Loucy (cell line): ENCODE results near the gene ZNF79.

Experiments used
- EZH2phosphoT487 ChIP-seq: fragments of 200-600 bp; IDR thresholded peaks from 2 replicates; pipeline ENCODE4 v1.6.1; 2018; ENCODE audit warnings: antibody characterized with exemption, mild to moderate bottlenecking, moderate library complexity, borderline replicate concordance
- TF ChIP-seq, protein P1 (sequence below): fragments of 200-600 bp; sonication (generic); conservative IDR thresholded peaks from 2 replicates; pipeline ENCODE4 v1.5.1; 2014; ENCODE audit warnings: mild to moderate bottlenecking, antibody characterized with exemption, low read length

DNA sequence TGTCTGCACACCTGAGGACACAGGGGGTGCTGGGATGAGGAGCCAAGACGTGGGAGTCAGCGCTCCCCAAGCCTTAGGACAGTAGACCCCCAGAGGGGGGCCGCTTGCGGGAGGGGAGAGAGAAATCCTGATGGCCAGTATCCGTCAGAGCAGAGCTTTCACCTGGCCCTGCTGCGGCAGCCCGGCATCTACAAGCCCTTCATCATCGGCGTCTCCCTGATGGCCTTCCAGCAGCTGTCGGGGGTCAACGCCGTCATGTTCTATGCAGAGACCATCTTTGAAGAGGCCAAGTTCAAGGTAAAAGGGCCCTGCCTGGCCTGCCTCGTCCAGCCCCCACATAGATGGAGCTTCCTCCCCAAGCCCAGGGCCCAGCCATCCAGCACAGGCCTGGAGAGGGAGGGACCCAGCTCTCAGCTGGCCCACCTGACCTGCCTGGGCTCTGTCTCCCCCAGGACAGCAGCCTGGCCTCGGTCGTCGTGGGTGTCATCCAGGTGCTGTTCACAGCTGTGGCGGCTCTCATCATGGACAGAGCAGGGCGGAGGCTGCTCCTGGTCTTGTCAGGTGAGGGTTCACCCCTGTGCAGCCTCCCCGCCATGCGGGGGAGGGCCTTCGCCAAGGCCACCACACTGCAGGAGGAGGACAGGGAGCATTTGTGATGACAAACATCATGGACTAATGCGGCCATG, 20.5 kb upstream of the ZNF79 start:
- TF ChIP-seq, protein P1, sequence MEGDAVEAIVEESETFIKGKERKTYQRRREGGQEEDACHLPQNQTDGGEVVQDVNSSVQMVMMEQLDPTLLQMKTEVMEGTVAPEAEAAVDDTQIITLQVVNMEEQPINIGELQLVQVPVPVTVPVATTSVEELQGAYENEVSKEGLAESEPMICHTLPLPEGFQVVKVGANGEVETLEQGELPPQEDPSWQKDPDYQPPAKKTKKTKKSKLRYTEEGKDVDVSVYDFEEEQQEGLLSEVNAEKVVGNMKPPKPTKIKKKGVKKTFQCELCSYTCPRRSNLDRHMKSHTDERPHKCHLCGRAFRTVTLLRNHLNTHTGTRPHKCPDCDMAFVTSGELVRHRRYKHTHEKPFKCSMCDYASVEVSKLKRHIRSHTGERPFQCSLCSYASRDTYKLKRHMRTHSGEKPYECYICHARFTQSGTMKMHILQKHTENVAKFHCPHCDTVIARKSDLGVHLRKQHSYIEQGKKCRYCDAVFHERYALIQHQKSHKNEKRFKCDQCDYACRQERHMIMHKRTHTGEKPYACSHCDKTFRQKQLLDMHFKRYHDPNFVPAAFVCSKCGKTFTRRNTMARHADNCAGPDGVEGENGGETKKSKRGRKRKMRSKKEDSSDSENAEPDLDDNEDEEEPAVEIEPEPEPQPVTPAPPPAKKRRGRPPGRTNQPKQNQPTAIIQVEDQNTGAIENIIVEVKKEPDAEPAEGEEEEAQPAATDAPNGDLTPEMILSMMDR, result no peak
- TF ChIP-seq EZH2phosphoT487, result no peak
